Activated T-helper 1 cell treated with anti-CD3 and anti-CD28 coated beads, Interleukin-12 subunit alpha, Interleukin-12 subunit beta, Interleukin-2, Interleukin-4 antibody, amounts not matched to agents 30 ng/mL and 10 ng/mL and 1 ng/mL, durations not matched to agents 14 hours and 24 hours and 36 hours (primary cell): ENCODE data around the gene GPR78. TPM values are rescaled to one million over a fixed set of nuclear protein-coding genes. Genes with fewer than 3 reads are reported as not detected.

ENCODE experiments used
- DNase-seq: peaks from one replicate; pipeline ENCODE4 v3.0.0; 2021; ENCODE audit warnings: low spot score
- H3K27ac Mint-ChIP-seq: one replicate; pipeline ENCODE4 v1.8.0; 2021; ENCODE audit warnings: mild to moderate bottlenecking, mixed read lengths
- H3K27me3 Mint-ChIP-seq: one replicate; pipeline ENCODE4 v1.8.0; 2022; ENCODE audit warnings: mild to moderate bottlenecking, moderate library complexity, mixed read lengths; ENCODE audit not compliant: insufficient read depth
- H3K36me3 Mint-ChIP-seq: one replicate; pipeline ENCODE4 v1.8.0; 2021; ENCODE audit warnings: low read depth, mixed read lengths
- H3K4me1 Mint-ChIP-seq: one replicate; pipeline ENCODE4 v1.8.0; 2021; ENCODE audit warnings: low read depth, mixed read lengths
- H3K4me3 Mint-ChIP-seq: one replicate; pipeline ENCODE4 v1.8.0; 2021; ENCODE audit warnings: mild to moderate bottlenecking, moderate library complexity, mixed read lengths
- H3K9me3 Mint-ChIP-seq: one replicate; pipeline ENCODE4 v1.8.0; 2021; ENCODE audit warnings: mixed read lengths
- intact Hi-C: fragments of 100-400 bp; cut with micrococcal nuclease; formaldehyde crosslinking; loops from one replicate; pipeline ENCODE4 v1.15.1; 2024
- total RNA-seq: library from RNA; stranded (reverse); gene quantifications from 2 replicates; pipeline ENCODE4 v1.2.3, GENCODE V29; 2022

The GPR78 gene
- total RNA-seq, 1 donor from 2014 or later: not detected

DNA sequence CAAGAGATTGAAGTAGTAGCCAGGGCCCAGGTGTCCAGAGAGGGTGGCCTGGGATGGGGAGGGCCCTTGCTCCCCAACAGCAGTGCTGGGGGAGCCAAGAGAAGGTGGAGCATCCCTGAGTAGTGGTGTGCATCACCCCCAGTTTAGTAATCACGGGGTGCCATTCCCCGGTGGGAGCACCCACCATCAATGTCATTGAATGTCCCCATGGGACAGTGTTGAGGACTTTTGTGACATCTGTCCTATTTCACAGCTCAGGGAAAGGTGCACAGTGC, 7.9 kb downstream of the GPR78 start:
- Mint-ChIP-seq H3K4me1 (no peaks in the 10 kb centered on the region), H3K27me3 (peaks cover 12% of the 10 kb centered on the region), H3K36me3 (no peaks in the 10 kb centered on the region), H3K9me3 (no peaks in the 10 kb centered on the region), H3K4me3 (no peak overlapping the region), H3K27ac (no peak overlapping the region)
- intact Hi-C loops: no loop called here
- no peak for DNase-seq

DNA sequence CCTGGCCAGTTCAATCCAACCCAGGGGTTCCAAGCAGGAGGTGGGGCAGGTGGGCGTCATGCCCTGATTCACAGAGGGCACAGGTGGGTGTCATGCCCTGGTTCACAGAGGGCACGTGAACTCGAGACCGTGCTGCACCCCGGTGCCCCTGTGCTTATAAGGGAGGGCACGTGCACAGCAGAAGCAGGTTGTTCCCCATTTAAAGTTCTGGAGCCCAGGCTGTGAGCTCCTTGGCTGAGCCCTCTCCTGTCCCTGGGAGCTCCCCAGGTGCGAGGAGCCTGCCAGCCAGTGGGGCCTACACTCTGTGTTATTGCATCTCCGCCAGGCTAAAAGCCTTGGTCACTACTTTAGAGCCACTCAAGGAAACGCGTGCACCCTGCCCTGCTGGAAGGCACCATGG, 9.1 kb downstream of the GPR78 start:
- no peak overlapping the region for H3K4me3 Mint-ChIP-seq
- no peaks in the 10 kb centered on the region for H3K9me3 Mint-ChIP-seq
- H3K4me1 Mint-ChIP-seq: no peaks in the 10 kb centered on the region
- H3K36me3 Mint-ChIP-seq: no peaks in the 10 kb centered on the region
- intact Hi-C loops: no loop called here
- peaks cover 13% of the 10 kb centered on the region for H3K27me3 Mint-ChIP-seq
- no peak overlapping the region for H3K27ac Mint-ChIP-seq
- no peak for DNase-seq

DNA sequence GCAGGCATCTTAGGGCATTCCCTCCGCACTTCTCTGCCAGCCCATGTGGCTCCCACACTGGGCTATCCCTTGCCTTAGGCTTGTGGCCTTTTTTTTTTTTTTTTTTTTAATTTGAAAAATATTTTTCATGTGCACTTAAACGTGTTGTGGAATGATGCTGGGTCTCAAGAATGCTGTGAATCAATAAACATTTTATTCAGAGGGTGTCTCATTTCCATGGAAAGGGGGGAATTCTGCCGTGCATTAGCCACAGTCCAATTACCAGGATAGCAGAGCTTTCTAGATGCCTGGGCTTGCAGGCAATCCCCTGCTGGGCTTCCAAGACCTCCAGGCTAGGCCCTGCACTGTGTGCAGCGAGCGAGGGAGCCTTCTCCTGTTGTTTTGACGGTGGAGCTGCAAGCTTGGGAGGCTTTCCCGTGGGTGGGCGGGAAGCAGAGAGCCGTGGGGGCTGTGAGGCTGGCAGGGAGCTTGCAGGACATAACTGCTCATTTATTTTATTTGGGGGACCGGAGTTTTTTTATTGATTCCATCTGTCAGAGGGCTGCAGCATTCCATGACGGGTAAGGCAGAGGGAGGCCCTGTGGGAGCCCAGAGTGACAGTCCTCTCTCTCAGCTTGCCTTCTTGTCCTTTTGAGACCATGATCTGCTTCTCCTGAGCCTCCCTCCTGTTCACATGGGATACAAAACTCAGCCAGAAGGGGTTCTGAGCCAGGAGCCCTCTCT, 9.8 kb downstream of the GPR78 start:
- Mint-ChIP-seq H3K27me3 (peaks cover 16% of the 10 kb centered on the region), H3K9me3 (no peaks in the 10 kb centered on the region), H3K4me3 (no peak overlapping the region), H3K36me3 (no peaks in the 10 kb centered on the region), H3K4me1 (no peaks in the 10 kb centered on the region), H3K27ac (no peak overlapping the region)
- DNase-seq: no peak
- intact Hi-C loops: no loop called here

DNA sequence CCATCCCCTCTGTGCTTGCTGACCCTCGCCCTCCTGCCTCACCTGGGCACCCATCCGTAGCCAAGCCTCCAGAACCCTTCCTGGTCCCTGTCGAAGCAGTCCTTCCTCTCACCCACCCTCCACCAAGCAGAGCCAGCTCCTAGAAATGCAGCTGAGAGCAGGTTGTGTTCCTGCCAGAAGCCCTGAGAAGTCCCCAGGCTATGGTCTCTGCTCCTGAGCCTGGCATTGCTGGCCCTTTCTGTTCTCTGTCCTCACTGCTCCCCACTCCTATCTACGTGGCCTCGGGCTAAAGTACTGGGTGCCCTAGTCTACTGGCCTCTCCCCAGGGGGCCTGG, 10.3 kb downstream of the GPR78 start:
- H3K36me3 Mint-ChIP-seq: no peaks in the 10 kb centered on the region
- no peak overlapping the region for H3K4me3 Mint-ChIP-seq
- no peak for DNase-seq
- H3K9me3 Mint-ChIP-seq: no peaks in the 10 kb centered on the region
- H3K4me1 Mint-ChIP-seq: no peaks in the 10 kb centered on the region
- H3K27ac Mint-ChIP-seq: no peak overlapping the region
- intact Hi-C loops: no loop called here
- H3K27me3 Mint-ChIP-seq: peaks cover 16% of the 10 kb centered on the region

DNA sequence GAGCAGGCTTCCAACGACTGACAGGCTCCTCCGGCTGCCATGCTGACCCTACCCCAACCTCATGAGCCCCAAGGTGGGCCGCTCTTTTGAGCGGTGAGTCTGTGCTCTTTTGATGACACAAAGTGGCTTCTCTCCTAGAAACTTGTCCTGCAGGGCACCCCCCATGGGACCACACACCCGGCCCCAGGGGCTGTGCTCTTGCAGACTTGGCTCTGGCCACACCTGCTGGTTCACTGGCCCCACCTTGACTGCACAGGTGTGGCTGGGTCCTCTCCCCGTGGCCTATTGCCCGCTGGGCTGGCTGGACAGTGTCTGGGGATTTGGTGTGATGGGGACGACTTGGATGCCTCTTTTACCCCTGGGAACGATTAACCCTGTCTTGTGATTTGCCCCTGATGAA, 10.9 kb downstream of the GPR78 start:
- intact Hi-C loops: no loop called here
- Mint-ChIP-seq H3K9me3 (no peaks in the 10 kb centered on the region), H3K27ac (no peak overlapping the region), H3K27me3 (peaks cover 16% of the 10 kb centered on the region), H3K4me3 (no peak overlapping the region), H3K4me1 (no peaks in the 10 kb centered on the region), H3K36me3 (no peaks in the 10 kb centered on the region)
- DNase-seq: no peak

DNA sequence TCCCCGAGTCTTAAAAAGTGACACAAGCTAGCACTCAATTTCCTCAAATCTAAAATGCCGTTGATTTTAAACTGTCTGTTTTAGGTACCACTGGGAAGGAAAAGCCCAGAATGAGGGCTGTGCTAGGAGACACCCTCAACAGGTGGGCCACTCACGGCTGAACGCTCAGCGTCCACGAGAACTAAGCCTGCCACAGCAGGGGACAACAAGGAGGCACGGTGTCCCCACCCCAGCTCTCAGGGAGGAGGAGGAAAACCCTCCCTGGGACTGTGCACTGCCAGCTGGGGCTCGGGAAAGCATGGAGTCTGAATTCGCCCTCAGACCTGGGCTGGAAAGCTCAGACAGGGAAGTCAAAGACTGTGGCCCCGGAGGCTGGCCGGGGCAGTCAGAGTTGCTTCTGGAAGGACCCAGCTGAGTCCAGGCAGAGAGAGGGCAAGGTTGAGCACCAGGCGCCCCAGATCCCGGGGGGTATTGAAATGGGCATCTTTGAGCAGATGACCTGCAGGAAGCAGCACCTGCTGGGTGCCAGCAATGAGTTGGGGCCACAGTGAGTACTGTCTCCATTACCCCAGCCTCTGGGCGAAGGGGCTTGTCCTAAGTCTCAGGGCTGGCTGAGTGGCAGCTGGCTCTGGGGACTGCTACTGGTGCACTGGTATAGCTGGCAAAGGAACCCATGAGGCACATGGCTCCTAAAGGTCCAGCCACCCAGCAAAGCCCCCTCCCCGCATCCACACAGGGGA, 11.6 kb downstream of the GPR78 start:
- Mint-ChIP-seq H3K27ac (no peak overlapping the region), H3K4me1 (no peaks in the 10 kb centered on the region), H3K4me3 (no peak overlapping the region), H3K9me3 (no peaks in the 10 kb centered on the region), H3K27me3 (peaks cover 13% of the 10 kb centered on the region), H3K36me3 (no peaks in the 10 kb centered on the region)
- DNase-seq: no peak
- intact Hi-C loops: no loop called here

DNA sequence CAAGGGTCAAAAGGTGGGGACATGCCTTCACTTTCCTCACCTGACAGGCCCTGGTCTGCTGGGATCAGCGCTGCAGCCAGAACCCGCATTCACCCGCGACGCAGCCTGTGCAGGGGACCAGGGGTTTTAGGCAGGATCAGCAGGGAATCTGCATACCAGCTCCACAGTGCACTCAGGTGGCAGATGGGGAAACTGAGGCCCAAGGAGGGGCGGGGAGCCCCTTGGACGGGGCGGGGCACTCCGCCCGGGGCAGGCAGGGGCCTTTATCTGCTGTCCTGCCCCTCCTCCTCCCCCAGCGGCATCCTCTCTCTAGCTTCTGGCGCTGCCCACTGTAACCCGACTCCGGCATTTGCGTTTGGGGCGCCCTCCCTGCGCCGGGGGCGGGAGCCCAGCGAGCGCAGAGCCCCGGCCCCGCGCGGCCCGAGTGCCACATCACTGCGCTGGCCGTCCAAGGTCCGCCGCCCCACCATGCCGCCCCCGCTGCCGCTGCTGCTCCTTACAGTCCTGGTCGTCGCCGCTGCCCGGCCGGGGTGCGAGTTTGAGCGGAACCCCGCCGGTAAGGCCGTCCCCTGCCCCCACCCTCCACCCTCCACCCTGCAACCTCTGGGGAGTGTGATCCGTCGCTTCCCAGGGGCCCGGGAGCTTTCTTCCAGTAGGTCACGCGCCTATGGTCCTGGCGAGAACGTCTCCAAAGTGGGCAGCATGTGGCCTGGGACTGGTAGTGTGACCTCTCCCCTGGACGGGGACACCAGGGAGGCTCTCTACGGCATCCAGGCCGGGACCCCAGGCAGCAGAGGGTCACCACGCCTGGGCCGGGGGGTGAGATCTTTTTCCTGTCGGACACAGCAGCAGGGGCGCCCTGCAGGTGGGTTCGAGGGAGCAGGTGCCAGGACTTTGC, 12.4 kb downstream of the GPR78 start, which contains the start of gene CPZ:
TSS of gene CPZ (plus strand) at position 400 of the 898 bp plus-strand sequence. CDS start at position 469, 69 bp downstream.
- Mint-ChIP-seq H3K27me3 (peaks cover 13% of the 10 kb centered on the region), H3K36me3 (no peaks in the 10 kb centered on the region), H3K9me3 (no peaks in the 10 kb centered on the region), H3K4me3 (no peak within 1 kb of the TSS), H3K27ac (no peak within 1 kb of the TSS), H3K4me1 (no peaks in the 10 kb centered on the region)
- intact Hi-C loops: no loop called here
- DNase-seq: no peak

DNA sequence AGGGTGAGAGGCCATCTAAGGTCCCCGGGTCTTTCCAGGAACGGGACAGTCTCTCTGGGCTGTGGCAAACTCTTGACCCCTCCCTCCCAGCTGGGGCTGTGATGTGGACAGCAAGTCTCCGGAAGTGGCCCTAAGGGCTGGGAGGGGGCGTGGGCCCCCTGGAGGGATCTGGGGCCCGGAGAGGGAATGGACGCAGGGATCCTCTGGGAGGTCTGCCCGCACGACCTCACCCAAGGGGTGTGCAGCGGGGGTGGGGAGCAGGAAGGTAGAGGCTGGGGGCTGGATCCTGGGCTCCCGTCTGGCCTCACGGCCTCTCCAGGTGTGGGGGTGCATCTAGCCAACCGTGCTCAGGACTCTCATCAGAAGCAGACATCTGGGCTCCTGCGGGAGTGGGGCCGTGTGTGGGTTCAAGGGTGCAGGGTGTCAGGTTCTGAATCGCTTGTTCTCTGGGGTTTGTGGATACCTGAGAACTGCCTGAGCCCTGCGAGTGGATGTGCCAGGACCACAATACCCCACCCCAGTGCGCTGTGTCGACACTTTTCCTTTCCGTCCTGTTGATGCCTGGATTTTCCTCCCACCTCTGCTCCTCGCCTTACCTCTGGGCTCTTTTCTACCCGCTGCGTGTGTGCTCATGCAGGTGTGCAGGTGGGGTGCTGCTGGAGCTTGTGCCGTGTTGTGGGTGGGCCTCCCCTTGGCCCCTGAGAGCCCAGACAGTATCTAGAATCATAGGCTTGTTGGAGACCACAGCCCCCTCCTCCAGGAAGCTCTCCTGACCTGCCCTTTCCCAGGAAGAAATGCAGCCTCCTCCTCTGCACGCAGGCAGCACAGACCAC, 13.3 kb downstream of the GPR78 start:
- Mint-ChIP-seq H3K9me3 (no peaks in the 10 kb centered on the region), H3K4me3 (no peak overlapping the region), H3K36me3 (no peaks in the 10 kb centered on the region), H3K4me1 (no peaks in the 10 kb centered on the region), H3K27ac (no peak overlapping the region), H3K27me3 (peaks cover 11% of the 10 kb centered on the region)
- intact Hi-C loops: no loop called here
- DNase-seq: no peak

DNA sequence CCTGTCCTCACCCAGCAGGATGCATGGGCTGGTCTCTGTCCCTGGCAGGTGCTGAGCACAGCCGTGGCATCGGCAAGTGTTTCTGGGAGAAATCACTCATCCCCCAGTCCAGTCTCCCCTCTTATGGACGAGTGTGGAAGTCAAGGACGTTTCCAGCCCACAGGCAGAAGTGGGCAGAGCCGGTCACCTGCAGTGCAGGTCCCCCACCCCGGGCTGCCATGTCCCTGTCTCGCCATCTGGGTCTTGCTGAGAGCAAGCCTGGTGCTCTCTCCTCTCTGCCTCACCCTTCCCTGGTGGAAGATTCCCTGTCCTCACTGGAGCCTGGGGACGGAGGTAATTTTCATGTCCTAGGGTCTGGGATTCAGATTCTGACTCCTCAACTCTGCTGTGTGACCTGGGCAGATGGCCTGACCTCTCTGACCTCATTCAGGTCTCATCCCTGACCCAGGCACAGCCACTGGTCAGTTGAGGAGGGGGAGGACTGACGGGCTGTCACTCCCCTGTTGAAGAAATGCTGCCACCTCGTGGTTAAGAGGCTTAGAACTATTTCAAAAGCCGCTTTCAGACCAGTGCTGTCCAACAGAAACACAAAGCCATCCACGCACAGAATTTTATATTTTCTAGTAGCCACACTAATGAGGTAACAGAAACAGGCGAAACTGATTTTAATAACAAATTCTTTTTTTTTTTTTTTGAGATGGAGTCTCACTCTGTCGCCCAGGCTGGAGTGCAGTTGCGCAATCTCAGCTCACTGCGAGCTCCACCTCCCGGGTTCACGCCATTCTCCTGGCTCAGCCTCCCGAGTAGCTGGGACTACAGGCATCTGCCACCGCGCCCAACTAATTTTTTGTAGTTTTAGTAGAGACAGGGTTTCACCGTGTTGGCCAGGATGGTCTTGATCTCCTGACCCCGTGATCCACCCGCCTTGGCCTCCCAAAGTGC, 14.2 kb downstream of the GPR78 start:
- no peak for DNase-seq
- Mint-ChIP-seq H3K27me3 (peaks cover 10% of the 10 kb centered on the region), H3K27ac (no peak overlapping the region), H3K4me3 (no peak overlapping the region), H3K9me3 (no peaks in the 10 kb centered on the region), H3K4me1 (no peaks in the 10 kb centered on the region), H3K36me3 (no peaks in the 10 kb centered on the region)
- intact Hi-C loops: no loop called here

DNA sequence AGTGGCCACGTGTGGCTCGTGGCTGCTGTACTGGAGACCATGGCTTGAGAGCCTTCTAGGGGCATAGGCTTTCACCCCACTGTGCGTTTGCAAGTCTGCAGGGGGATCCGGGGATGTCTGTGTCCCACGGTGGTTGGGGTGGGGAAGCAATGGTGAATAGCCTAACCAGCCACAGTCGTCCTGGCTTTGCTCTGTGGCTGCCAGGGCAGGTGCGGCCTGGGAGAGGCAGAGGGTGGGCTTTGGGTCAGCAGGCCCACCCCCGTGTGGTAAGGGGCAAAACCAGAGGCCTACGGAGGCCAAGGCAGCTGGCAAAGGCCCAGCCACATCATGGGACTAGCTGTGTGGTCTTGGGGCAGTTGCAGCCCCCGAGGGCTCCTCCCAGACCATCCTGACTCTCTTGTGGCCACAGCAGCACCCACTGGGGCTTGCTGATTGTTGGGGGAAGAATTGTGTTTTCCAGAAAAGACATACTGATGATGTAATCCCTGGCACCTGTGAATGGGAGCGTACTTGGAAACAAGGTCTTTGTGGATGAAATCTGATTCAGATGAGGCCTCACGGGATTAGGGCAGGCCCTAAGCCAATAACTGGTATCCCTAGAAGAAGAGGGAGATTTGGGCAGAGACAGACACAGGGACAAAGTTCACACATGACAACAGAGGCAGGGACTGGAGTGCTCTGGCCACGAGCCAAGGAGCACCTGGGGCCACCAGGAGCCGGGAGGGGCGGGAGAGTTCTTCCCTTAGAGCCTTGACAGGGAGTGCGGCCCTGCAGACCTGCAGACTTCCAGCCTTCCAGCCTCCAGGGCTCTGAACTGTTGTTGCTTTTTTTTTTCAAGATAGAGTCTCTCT, 15.3 kb downstream of the GPR78 start:
- Mint-ChIP-seq H3K27me3 (peaks cover 10% of the 10 kb centered on the region), H3K36me3 (no peaks in the 10 kb centered on the region), H3K27ac (no peak overlapping the region), H3K4me3 (no peak overlapping the region), H3K4me1 (no peaks in the 10 kb centered on the region), H3K9me3 (no peaks in the 10 kb centered on the region)
- intact Hi-C loops: no loop called here
- no peak for DNase-seq

DNA sequence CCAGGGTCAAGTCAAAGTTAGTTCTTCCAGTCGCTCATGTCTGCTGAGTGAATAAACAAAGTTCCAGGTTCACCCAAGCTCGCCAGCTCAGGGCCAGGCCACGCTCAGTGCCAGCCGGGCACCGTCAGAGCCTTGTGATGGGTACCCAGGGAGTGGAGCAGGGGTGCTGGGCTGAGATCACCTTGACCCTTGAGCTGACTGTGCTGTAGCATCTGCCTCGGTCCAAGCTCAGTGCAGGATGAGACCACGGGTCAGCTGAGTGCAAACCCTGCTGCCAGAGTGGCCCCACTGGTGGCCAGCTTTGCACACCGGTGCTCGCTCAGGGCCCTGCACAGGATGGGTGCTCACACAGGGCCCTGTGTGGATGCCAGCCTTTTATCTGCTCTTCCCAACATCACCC, 16.7 kb downstream of the GPR78 start:
- no peaks in the 10 kb centered on the region for H3K9me3 Mint-ChIP-seq
- H3K27ac Mint-ChIP-seq: no peak overlapping the region
- H3K4me1 Mint-ChIP-seq: no peaks in the 10 kb centered on the region
- intact Hi-C loops: no loop called here
- H3K27me3 Mint-ChIP-seq: peaks cover 4% of the 10 kb centered on the region
- DNase-seq: no peak
- H3K4me3 Mint-ChIP-seq: no peak overlapping the region
- H3K36me3 Mint-ChIP-seq: no peaks in the 10 kb centered on the region
